SH-SY5Y (cell line): ENCODE data around the gene ABCD2.

Source experiments
- GATA2 ChIP-seq: IDR thresholded peaks from 2 replicates; pipeline ENCODE4 v1.6.1; 2011; ENCODE audit warnings: mild to moderate bottlenecking, low read depth, low read length
- GATA3 ChIP-seq: IDR thresholded peaks from 2 replicates; pipeline ENCODE4 v1.6.1; 2011; ENCODE audit warnings: low read depth, mild to moderate bottlenecking, low read length, moderate library complexity

Gene ABCD2

DNA sequence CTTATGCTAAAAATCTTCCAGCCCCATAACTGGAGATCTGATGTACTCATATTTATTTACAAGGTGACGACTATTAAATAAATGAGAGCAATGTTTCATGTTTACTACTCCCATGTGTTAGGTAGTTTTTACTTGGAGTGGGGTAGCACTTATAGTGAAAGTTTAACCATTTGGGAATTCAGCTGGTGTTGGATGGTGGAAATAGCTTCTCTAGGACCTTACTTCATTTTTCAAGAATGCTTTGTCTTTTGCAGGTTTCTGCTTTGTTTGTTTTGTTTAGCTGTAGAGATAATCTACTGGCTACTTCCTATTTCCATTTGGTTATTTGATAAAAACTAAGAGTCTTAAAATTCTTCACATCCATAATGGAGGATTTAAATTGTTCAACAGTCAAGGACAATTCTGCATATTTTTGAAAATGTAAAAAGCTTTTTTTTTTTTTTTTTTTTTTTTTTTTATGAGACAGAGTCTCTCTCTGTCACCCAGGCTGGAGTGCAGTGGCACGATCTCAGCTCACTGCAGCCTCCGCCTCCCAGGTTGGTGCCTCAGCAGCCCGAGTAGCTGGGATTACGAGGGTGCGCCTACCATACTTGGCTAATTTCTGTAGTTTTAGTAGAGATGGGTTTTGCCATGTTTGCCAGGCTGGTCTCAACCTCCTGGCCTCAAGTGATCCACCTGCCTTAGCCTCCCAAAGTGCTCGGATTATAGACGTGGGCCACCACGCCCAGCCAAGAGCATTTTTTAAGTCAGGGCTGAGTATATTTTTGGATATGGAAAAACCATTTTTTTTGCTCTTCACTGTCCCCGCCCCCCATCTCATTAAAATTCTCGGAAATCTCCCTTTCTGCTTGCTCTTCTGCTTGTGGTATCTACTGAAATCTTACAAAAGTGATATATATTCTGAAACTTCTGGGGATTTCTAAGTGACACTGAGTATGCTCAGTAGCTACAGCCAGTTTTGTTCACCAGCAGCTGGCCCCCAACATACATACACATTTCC lies 1.4 kb upstream of the ABCD2 start:
- TF ChIP-seq GATA3 (no peak), GATA2 (no peak)

DNA sequence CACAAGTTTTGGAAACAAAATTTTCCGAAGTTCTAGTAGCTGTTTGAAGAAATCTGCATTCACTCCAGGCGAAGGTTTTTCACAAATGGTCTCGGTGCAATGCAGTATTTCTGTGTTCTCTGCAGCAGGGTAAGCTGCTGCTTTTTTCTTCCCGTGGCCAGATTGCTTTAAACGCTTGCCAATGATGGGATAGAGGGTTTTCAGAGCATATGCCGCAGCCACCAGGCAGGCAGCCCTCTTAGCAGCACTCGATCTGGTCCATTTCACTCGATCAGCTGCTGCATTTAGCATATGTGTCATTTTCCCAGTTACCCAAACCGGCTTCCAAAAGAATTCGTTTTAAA lies 315 bp downstream of the ABCD2 start:
- TF ChIP-seq GATA3 (no peak), GATA2 (no peak)

DNA sequence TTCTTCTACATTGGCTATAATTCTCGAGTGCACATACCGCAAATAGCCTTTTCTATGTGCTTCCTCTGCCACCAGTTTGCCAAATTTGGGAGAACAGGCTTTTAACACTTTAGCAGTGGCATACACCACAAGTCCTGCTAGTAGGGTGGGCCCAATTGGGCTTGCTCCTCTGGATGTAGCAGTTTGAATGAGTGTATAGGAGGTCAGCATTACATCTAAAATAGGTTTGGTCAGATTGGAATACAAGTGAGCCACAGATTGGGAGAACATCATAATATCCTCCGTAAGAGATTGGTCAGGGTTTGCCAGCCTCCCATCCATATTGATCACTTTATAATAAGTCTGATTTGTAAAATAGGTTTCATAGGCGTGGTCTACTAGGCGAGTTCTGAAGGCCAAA lies 902 bp downstream of the ABCD2 start:
- no peak for TF ChIP-seq GATA2
- no peak for TF ChIP-seq GATA3

DNA sequence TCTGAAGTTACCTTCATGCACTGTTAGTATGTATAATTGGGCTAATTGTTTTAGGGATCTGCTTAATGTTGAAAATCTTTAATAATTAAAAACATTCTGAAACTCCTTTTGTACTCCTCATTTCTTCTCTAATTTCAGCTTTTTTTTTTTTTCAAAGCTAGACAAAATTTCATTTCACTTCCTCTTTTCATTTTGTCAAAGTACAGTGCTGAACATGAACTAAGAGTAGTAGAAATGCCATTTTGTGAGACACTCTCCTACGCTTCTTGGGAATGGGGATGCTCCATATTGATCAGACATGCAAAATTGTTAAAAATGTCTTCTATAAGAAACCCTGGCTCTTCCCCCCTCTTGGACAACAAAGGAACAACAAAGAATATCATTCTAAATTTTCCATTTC lies 1.7 kb downstream of the ABCD2 start:
- TF ChIP-seq GATA2 = no peak
- TF ChIP-seq GATA3 = no peak

DNA sequence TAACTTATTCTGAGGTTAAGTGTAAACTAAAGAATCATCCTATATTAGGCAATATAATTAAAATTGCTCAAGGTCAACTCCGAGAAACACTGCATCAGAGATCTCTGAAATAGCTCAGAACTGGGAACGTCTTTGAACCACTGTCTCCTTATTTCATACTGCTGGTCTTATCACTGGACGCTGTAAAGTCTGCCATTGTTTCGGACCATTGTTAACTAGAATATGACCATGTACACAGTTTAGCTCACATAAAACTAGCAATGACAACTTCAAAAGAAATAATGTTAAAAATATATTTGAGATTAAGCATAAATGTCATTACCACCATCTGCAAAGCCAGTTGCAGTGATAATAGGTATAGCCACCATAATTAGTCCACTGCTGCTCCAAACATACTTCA lies 2.9 kb downstream of the ABCD2 start:
- no peak for TF ChIP-seq GATA2
- TF ChIP-seq GATA3 = no peak

DNA sequence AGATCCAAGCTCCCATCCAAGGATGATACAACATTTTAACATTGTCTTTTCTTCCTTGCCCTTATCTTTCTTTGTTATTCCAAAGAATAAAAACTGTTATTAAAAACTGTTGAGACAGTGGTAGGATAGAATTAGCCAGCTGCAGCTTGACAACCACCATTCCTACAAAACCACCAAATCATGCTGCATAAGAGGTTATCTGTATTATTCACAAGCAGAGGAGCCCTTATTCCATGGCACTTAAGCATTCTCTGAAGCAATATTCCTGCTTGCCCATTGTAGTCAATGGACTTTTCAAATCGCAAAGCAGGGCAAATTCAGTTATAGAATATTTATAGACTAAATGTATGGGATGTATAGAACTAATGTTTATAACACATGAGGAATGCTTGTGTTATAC lies 3.4 kb downstream of the ABCD2 start:
- TF ChIP-seq GATA2 (no peak), GATA3 (no peak)

DNA sequence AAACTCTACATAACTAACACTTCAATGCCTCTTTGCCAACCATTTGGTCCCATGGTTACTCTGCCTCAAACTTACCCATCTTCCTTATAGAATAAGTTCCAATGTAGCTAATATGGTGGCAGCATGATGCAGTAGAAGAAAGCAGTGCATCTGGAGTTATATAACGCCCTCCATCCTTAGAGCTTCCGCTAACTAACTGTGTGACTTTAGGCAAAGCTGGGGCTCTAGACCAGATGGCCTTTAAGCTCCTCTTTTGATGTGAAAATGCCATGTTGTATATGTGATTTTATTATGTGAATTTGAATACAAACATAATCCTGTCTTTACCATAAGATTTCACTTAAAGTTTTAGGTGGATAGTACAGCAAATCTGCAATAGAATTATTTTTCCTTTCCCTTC lies 6.1 kb downstream of the ABCD2 start:
- no peak for TF ChIP-seq GATA2
- no peak for TF ChIP-seq GATA3

DNA sequence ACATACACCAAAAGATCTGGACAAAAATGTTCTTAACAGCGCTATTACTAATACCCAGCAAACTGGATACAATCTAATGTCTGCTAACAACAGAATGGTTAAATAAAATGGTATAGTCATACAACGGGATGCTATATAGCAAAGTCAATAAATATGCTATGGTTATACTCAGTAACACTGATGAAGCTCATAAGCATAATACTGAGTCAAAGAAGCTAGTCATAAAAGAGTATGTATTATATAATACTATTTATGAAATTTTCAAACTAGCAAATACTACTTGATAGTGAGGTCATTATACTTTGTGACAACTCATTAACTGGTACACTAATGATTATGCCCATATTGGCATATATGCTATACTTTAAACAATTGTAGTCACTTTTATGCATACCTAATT lies 7.4 kb downstream of the ABCD2 start:
- TF ChIP-seq GATA3 = no peak
- no peak for TF ChIP-seq GATA2

DNA sequence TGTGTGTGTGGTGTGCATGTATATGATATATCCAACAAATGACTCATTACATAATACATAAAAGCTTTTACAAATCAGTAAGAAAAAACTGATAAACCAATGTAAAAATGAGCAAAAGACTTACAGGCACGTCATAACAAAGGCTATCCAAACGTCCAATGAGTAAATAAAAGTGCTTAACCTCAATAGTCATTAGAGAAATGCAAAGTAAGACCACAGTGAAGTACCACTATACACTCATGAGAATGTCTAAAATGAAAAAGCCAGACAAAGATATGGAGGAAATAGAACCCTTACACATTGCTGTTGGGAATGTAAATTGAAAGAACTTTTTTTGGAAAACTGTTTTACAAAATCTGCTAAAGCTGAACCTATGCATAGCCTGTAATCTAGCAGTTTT lies 7.8 kb downstream of the ABCD2 start:
- TF ChIP-seq GATA2 (no peak), GATA3 (no peak)

DNA sequence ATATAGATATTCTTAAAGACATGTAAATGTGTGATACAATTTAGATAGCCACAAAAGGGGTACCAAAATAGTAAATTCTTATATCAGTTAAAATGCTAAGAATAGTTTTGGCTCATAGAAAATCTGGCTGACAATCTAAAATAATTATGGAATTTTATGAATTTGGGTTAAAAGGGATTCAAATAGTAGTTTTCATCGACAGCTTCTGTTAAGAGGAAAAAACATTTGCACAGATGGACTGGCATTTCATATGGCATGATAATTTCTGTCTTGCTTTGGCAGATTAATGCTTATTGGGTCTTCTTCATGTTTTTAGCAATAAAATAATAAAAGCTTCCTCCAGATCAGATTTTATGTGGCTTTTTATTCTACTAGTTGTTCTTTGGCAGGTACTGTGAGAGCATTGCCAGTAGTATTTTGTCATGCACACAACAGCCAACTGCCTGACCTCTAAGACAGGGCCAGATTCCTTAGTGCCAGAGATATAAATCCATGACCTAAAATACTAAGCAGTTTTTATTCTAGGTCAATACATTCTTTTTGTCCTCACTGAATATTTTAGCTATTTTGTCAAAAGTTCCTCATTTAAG lies 9.1 kb downstream of the ABCD2 start:
- no peak for TF ChIP-seq GATA2
- TF ChIP-seq GATA3 = no peak

DNA sequence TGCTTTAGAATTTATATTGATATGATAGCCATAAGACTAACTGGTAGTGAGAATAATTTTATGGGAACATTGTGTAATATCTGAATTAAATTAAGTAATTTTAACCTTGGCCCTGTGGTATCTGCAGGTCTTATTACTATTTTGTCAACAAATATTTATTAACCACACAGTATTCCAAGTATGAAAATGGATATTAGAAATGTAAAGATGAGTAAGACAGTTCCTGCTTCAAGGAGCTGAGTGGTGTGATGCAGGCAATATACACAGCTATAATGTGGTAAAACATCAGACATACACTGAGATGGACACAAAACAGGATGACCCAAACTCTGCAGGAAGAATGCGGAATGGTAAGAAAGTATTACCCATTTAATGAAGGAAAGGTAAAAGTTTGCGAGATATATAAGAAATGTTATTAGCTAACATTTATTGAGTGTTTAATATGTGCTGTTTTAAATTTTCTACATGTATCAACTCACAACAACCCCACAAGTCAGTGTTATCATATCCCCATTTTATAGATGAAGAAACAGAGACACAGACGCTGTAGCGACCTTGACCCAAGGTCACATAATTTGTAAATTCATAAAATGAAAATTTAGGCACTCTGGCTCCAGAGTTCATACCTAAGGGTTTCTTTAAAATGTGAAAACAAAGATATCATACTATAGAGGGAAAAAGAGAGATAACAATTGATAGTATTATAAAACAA lies 12.7 kb downstream of the ABCD2 start:
- no peak for TF ChIP-seq GATA3
- no peak for TF ChIP-seq GATA2

DNA sequence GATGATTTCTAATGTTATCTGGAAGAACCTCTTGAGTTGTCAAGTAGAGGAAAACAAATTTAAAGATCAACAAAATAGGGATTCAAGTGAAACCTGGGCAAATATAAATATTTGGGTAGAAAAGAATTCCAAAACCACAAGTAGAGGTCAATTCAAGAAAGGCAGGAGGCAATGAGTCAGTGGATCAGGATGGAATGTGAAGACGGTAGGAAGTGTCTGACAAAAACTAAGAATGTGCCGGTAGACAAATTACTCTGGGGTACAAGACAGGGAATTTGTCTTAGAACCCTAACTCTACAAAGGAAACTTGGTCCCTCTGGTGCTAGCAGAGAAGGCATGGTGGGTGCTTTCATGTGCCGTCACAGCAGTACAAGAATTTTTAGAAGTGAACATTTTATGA lies 13.6 kb downstream of the ABCD2 start:
- TF ChIP-seq GATA2 (no peak), GATA3 (no peak)

DNA sequence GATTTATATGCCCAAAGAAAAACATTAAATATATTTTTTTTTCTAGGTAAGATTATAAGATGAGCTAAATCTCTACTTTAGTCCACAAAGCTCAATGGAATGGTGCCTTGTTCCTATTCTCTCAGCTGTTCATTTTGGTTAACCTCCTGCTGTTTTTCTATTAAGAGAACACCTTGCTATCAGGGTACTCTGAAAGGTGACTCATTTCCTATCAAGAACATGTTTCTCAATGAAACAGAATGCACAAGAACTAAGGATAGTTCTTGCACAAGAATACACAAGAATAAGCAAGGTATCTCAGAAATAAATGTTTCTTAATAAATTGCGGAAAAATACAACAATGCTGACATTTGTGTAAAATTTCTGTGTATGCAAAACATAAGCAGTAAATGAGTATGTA lies 14.1 kb downstream of the ABCD2 start:
- TF ChIP-seq GATA3 = no peak
- no peak for TF ChIP-seq GATA2

DNA sequence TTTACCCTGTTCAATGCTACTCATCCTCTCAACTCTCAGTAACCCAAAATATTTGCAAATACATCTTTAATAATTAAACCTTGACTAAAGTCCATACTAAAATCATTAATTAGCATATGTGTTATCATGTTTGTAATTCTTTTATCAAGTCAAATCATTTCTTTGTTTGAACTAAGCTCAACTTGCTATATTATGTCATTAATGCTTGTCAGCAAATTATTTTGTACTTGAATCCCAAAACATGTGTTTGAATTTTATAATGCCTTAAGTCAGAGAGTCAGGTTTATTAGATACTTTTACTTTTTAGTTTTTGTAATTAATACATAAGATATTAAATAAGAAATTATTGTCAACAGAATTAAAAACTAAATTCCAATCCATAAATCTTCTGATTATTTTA lies 16.5 kb downstream of the ABCD2 start:
- TF ChIP-seq GATA2 (no peak), GATA3 (no peak)
